Vein endothelial cell (primary cell): Measurements from ENCODE around the gene UFD1. TPM values are rescaled to one million over a fixed set of nuclear protein-coding genes. Genes with fewer than 3 reads are reported as not detected.

Source experiments
- total RNA-seq: library from RNA; depleted of rRNA; stranded (reverse); fragments of >200 nt; gene quantifications from 2 replicates; pipeline ENCODE4 v1.2.3, GENCODE V29; 2012

Gene UFD1
- total RNA-seq = 118 and 123 TPM in 2 replicates

GRCh38 chr22:19478901-19479354 lies at the start of gene UFD1:
UFD1 (minus strand) TSS chr22:19479193; CDS start chr22:19479085, 108 bp downstream.

GRCh38 chr22:19524170-19525115 lies 45.5 kb upstream of the UFD1 start, which contains the start of gene CLDN5:
CLDN5 (minus strand) TSS chr22:19524410; CDS start chr22:19524255, 155 bp downstream.

GRCh38 chr22:19479355-19480172 lies 571 bp upstream of the UFD1 start, which contains the start of gene CDC45:
CDC45 (plus strand) TSS chr22:19479920; CDS start chr22:19479969, 49 bp downstream.

GRCh38 chr22:19447330-19448075 lies 31.5 kb downstream of the UFD1 start, which contains the start of gene C22orf39:
C22orf39 (minus strand) TSS chr22:19447711; CDS start chr22:19447688, 23 bp downstream.

GRCh38 chr22:19432133-19432851 lies 46.7 kb downstream of the UFD1 start, which contains the start of gene MRPL40:
MRPL40 (plus strand) TSS chr22:19432545; CDS start chr22:19432555, 10 bp downstream.

GRCh38 chr22:19431649-19432132 lies 47.3 kb downstream of the UFD1 start, which contains the start of gene HIRA:
HIRA (minus strand) TSS chr22:19431733; CDS start chr22:19431476, 257 bp downstream.

Other genes starting within 250 kb of the UFD1 start
- gene CLTCL1, start 187.5 kb downstream of the UFD1 start, total RNA-seq = 3.9 and 4.2 TPM in 2 replicates
- gene HIRA, start 47.5 kb downstream of the UFD1 start, total RNA-seq = 19.3 and 20.9 TPM in 2 replicates
- gene MRPL40, start 46.6 kb downstream of the UFD1 start, total RNA-seq = 24.5 and 30.8 TPM in 2 replicates
- gene C22orf39, start 31.5 kb downstream of the UFD1 start, total RNA-seq = 13.8 and 18.3 TPM in 2 replicates
- gene CDC45, start 727 bp upstream of the UFD1 start, total RNA-seq = 12.1 and 26.5 TPM in 2 replicates
- gene CLDN5, start 45.2 kb upstream of the UFD1 start, total RNA-seq = 510 and 632 TPM in 2 replicates
- gene SEPTIN5, start 235.3 kb upstream of the UFD1 start, total RNA-seq = 18.4 and 34.6 TPM in 2 replicates
- 0.57 and 2.3 TPM in 2 replicates for gene GP1BB, start 244.3 kb upstream of the UFD1 start, total RNA-seq